GM23248 (cell line): ENCODE results near the gene ZNF319.

Source experiments
- EZH2 ChIP-seq: fragments of 200-600 bp; sonication (generic); IDR thresholded peaks from 2 replicates; pipeline ENCODE4 v1.6.1; 2018; ENCODE audit warnings: antibody characterized with exemption, mild to moderate bottlenecking; ENCODE audit not compliant: insufficient read depth, poor library complexity, severe bottlenecking
- EZH2phosphoT487 ChIP-seq: fragments of 200-600 bp; sonication (generic); IDR thresholded peaks from 2 replicates; pipeline ENCODE4 v1.6.1; 2018; ENCODE audit warnings: antibody characterized with exemption, moderate library complexity, mild to moderate bottlenecking, low read depth; ENCODE audit not compliant: insufficient read depth

- TF ChIP-seq EZH2phosphoT487 (no peak), EZH2 (no peak)
Measured at GRCh38 chr16:58013201-58013956, 12.9 kb upstream of the ZNF319 start.
